Limb (tissue), 2 donors: Measurements from ENCODE around the gene CCDC174.

Experiments
- DNase-seq, 2 donors: peaks; one replicate each; pipeline ENCODE4 v3.0.0-alpha.2; 2016; ENCODE audit errors: extremely low spot score in 2 of 2

Gene CCDC174

DNA sequence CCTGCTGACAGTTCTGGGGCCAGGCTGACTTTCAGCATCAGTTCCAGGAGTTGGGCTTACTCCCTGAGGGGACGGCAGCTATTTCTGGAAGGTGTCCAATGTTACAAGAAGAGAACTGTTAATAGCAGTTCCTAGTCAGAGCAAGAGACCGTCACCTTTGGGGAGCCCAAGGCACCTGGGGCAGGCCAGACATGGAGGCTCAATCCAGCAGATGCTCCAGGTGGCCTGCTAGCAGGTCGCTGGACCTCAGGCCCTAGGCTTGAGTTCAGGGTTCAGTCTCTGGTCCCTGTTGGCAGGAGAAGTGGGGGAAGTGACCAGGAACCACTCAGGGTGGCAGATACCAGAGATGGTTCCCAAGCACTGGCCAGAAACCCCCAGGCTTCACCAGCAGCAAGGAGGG is 49.3 kb downstream of the CCDC174 start:
- no peak for DNase-seq

DNA sequence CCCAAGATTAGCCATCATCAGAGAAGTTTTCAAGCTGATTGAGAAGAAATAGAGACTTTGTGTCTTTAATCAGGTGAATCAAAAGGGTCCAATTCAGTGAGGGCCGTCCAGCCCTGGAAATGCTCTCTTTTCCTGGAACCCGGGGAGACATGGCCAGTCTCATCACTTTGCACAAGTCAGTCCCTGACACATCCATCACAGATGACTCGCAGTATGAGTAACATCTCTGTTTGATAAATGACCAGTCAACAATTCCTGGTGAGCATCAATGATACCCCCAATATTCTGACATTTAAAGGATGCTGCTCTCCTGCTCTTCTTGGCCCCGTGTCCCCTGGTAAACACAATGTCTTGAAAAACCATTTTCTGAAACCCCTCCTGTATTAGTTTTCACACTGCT is 50.1 kb downstream of the CCDC174 start:
- no peak for DNase-seq

DNA sequence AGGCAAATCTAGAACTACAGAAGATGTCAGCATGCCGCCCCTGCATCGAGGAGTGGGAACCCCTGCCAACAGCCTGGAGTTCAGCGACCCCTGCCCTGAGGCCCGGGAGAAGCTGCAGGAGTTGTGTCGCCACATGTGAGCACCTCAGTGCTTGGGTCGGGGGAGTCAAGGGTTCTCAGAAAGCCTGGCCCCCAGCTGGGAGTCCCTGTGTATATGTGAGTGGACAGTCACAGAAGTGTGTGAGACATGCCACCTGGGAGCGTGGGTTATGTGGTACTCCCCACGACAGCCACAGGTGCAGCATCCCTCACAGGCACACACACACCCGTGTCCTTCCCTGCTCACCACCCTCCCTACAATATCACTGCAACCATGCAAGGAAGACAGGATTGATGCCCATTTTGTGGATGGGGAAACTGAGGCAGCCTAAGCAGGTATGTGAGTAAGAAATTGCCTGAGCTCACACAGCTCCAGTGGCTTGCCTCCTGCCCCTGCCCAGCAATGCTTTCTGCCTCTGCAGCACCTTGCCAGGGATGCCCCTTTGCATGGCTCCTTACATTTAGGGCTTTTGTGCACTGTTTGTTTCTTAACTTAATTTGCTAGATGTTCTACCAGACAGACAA is 51.7 kb downstream of the CCDC174 start:
- no peak for DNase-seq

DNA sequence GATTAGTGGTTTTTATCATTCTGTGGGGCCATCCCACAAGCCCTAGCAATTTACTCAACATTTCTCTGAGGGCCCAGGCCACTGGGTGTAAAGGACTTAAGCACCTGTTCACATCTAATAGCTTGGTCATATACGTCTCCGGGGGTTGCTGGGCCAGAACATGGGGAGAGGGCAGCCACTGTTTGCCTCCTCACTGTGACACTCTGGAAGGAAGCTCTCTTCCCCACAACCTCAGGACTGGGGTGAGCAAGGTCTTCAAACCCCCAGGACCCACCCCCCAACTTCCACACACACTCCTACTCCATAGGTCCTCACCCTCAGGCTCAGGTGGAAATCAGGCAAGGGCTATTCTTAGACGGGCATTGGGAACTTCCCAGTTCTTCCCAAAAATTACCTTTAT is 52.2 kb downstream of the CCDC174 start:
- no peak for DNase-seq

DNA sequence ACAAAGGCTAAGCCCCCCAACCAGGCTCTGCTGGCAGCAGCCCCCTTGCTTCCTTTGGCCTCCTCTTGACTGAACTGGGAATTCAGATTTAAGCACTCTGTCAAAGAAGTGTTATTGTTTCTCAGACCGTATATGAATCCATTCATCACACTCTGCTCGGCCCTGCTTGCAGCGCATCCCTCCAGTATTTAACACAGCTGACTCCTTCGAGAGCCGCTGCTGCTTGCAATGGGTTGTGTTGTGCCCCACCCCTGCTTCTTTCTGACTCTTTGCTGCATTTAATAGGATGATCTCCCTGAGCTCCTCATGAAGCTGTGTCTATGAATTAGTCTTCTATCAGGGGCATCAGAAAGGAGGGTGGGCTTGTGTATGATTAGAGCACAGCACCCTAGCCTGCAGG is 54.5 kb downstream of the CCDC174 start:
- DNase-seq = peak in 1 of 2 donors; percentile 8

DNA sequence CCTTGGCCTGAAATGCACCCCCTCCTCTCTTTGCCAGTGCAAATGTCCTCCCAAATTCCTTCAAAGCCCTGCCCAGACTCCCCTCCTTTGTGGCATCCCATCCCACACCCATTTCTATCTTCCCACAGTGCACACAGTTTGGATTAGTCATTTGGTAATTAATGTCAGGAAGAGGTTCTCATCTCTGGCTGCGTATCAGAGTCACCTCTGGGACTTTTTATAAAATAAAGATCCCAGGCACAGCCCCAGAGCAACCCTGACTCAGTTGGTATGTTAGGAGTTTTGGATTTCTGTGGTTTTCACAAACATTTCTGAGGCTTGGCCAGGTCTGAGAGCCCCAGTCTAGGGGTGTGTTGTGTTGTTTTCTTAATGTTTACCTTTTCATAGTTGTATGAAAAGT is 65.0 kb downstream of the CCDC174 start:
- no peak for DNase-seq

DNA sequence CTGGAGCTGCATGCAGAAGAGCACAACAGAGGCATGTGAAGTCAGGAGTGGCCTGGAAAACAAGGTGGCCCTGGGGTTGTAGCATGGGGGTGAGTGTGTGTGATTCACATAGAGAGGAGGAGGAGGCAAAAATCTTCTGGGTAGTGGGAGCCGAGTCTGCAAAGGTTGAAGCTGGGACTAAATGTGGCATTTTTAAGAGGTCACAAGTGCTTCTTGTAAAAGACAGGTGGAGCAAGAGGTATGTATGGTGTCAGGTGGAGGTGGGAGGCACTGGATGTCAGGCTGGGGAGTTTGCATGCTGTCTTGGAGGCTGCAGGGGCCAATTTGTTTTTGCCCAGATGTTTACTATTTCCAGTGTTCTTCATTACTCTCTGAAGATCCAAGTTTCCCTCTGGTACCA is 65.7 kb downstream of the CCDC174 start:
- no peak for DNase-seq

DNA sequence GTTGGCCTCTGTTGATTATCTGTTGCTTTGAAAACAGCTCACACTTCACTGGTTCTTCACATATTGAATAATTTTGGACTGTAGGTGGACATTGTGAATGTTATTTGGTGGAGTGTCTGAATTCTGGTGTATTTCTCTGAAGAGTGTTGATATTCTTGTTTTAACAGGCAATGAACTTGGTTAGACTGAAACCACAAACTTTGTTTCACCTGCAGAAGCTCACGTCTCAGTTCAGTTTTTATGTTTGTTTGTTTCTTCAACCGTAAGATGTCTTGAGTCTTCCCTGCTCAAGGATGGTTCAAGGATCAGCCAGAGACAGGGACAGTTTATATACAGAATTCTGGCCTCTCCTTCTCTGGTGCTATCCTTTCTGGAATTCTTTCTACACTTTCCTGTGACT is 67.0 kb downstream of the CCDC174 start:
- no peak for DNase-seq

DNA sequence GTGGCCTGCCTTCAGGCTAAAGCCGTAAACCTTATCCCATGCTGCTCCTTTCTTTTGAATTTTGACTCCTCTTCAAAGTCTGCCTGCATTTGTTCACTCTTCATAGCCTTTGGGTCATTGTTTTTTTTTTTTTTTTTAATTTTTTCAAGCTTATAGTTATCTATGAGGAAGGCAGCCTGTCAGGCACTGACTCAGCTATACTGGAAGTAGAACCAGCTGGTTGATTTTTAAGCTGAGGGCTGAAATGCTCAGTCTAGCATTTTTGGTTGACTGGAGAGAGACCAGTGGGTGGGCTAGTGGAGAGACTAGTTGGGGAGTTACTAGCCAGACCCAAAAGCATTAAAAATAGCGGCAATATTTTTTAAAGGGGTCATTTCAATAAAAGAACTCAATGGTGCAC is 67.4 kb downstream of the CCDC174 start:
- no peak for DNase-seq

DNA sequence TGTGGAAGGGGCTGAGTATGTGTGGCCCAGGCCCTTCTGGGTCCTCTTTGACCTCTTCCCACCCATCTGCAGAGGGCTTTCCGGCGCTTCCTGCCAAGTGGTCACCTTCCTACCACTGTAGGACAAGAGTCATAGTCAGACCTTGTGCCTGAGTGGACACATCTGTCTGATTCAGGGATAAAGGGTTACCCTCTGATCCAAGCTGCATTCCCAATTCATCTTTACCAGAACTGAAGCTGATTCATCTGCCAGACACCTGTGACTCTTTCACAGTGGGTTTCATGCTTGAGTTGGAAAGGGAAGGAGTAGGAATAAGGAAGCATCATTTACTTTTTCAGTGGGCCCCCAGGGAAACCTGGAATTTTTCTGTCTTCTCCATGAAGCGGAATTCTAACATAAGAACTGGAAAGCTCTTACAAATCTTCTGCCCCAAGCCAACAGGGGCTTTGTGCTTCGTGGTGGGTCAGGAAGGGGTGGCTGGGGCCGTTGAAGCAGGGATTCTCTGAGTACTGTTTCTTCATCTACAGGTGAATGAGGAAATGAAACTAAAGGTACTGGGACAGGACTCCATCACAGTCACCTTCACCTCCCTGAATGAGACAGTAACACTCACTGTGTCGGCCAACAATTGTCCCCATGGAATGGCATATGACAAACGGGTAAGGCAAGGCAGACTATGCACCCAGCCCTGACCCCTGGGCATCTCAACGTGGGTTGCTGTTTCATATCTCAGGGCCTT is 69.7 kb downstream of the CCDC174 start:
- DNase-seq = no peak
